B cell (primary cell): Measurements from ENCODE around the gene AKT3. TPM values are rescaled to one million over a fixed set of nuclear protein-coding genes. Genes with fewer than 3 reads are reported as not detected.

ENCODE experiments used
- ATAC-seq: fragments of 200-7000 bp; cut with Tn5 transposase; one replicate; pipeline ENCODE4 v1.10.0; 2021; ENCODE audit warnings: low read depth, mild to moderate bottlenecking, moderate number of reproducible peaks, moderate library complexity
- CTCF ChIA-PET: fragments of 350-600 bp; sonication (Branson Sonifier 250); formaldehyde crosslinking; loops from one replicate; lab custom pipeline; 2021; ENCODE audit warnings: antibody characterized with exemption, inconsistent platforms; lab: Charles Lee
- POLR2A ChIA-PET: fragments of 350-600 bp; sonication (Branson Sonifier 250); formaldehyde crosslinking; loops from one replicate; lab custom pipeline; 2021; ENCODE audit warnings: antibody characterized with exemption; lab: Charles Lee
- DNase-seq: peaks from one replicate; pipeline ENCODE4 v3.0.0; 2013
- H2AFZ ChIP-seq: 2 replicates; pipeline ENCODE4 v1.6.1; 2012; ENCODE audit warnings: mild to moderate bottlenecking, low read depth, low read length; ENCODE audit not compliant: insufficient read depth, poor library complexity, severe bottlenecking
- H3K27ac ChIP-seq, 2 donors: 1 replicate in 1 of 2; 2 replicates in 1 of 2; pipeline ENCODE4 v1.5.1; 2012 to 2013; ENCODE audit warnings: low read length in 2 of 2, mild to moderate bottlenecking in 2 of 2, moderate library complexity in 1 of 2
- H3K27me3 ChIP-seq, 4 experiments: fragments of 200-600 bp in 1 of 4; sonication (generic) in 1 of 4; replicated peaks in 1 of 4; 1 replicate in 2 of 4; 2 replicates in 2 of 4; pipeline versions ENCODE4 v1.6.1 to v1.7.0; 2013 to 2016; ENCODE audit warnings: low read length in 3 of 4, mild to moderate bottlenecking in 2 of 4, mixed read lengths in 1 of 4, moderate library complexity in 1 of 4; ENCODE audit not compliant: insufficient read depth in 4 of 4, control insufficient read depth in 3 of 4; ENCODE audit errors: control extremely low read depth in 1 of 4
- H3K36me3 ChIP-seq, 2 experiments: replicated peaks in 1 of 2; 1 replicate in 1 of 2; 2 replicates in 1 of 2; pipeline versions ENCODE4 v1.6.1 to v1.7.1; 2013; ENCODE audit warnings: low read length in 1 of 2; ENCODE audit not compliant: insufficient read depth in 2 of 2, control insufficient read depth in 1 of 2; ENCODE audit errors: control extremely low read depth in 1 of 2, extremely low read depth in 1 of 2
- H3K4me1 ChIP-seq, 2 donors: fragments of 200-600 bp in 1 of 2; sonication (generic) in 1 of 2; 1 replicate in 1 of 2; 2 replicates in 1 of 2; pipeline versions ENCODE4 v1.5.1 to v1.6.1; 2013 to 2017; ENCODE audit warnings: low read length in 2 of 2; ENCODE audit not compliant: control insufficient read depth in 2 of 2, insufficient read depth in 2 of 2
- H3K4me2 ChIP-seq: replicated peaks from 2 replicates; pipeline ENCODE3; 2012; ENCODE audit warnings: mild to moderate bottlenecking, low read depth, low read length; ENCODE audit not compliant: poor library complexity, severe bottlenecking
- H3K4me3 ChIP-seq, 5 experiments: fragments of 200-600 bp in 1 of 5; sonication (generic) in 1 of 5; 1 replicate in 3 of 5; 2 replicates in 2 of 5; pipeline versions ENCODE4 v1.5.1 to v1.7.0; 2011 to 2016; ENCODE audit warnings: low read length in 4 of 5, mild to moderate bottlenecking in 4 of 5, low read depth in 2 of 5, control low read depth in 1 of 5, moderate library complexity in 1 of 5; ENCODE audit not compliant: insufficient read depth in 1 of 5; ENCODE audit errors: control extremely low read depth in 1 of 5, extremely low read depth in 1 of 5
- H3K79me2 ChIP-seq: fragments of 200-600 bp; sonication (generic); one replicate; pipeline ENCODE4 v1.6.0; 2016; ENCODE audit warnings: low read length; ENCODE audit not compliant: control insufficient read depth, insufficient read depth
- H3K9ac ChIP-seq: fragments of 200-600 bp; sonication (generic); 2 replicates; pipeline ENCODE4 v1.6.1; 2017; ENCODE audit warnings: mild to moderate bottlenecking, low read length, moderate library complexity
- H3K9me3 ChIP-seq, 3 donors: one replicate each; pipeline versions ENCODE4 v1.6.1 to v1.7.1; 2013; ENCODE audit warnings: low read length in 2 of 3; ENCODE audit not compliant: control insufficient read depth in 2 of 3, insufficient read depth in 1 of 3; ENCODE audit errors: control extremely low read depth in 1 of 3
- H4K20me1 ChIP-seq: 2 replicates; pipeline ENCODE4 v1.6.0; 2012; ENCODE audit warnings: mild to moderate bottlenecking, low read length; ENCODE audit not compliant: insufficient read depth, control insufficient read depth, poor library complexity, severe bottlenecking
- H3K27ac Mint-ChIP-seq: one replicate; pipeline ENCODE4 v1.8.0; 2021; ENCODE audit warnings: mixed read lengths
- H3K27me3 Mint-ChIP-seq: one replicate; pipeline ENCODE4 v1.8.0; 2021; ENCODE audit warnings: mixed read lengths
- H3K4me1 Mint-ChIP-seq: one replicate; pipeline ENCODE4 v1.8.0; 2021; ENCODE audit warnings: mixed read lengths
- H3K4me3 Mint-ChIP-seq: one replicate; pipeline ENCODE4 v1.8.0; 2021; ENCODE audit warnings: mixed read lengths
- H3K9me3 Mint-ChIP-seq: one replicate; pipeline ENCODE4 v1.8.0; 2022; ENCODE audit warnings: mixed read lengths; ENCODE audit not compliant: insufficient read depth
- CTCF ChIP-seq: fragments of 200-600 bp; IDR thresholded peaks from one replicate; pipeline ENCODE4 v1.8.0; 2022; ENCODE audit warnings: antibody characterized with exemption, mild to moderate bottlenecking
- EZH2 ChIP-seq: IDR thresholded peaks from 2 replicates; pipeline ENCODE4 v1.6.1; 2012; ENCODE audit warnings: borderline replicate concordance, low read depth, mild to moderate bottlenecking, moderate library complexity, low read length; ENCODE audit not compliant: insufficient read depth, poor library complexity, severe bottlenecking
- WGBS: methylation state at CpG from one replicate; pipeline ENCODE4 v1.1.5; 2013; ENCODE audit warnings: missing lambda C conversion rate; ENCODE audit not compliant: insufficient coverage; 5-methylcytosine and 5-hydroxymethylcytosine counted together
- intact Hi-C: fragments of 100-400 bp; cut with micrococcal nuclease; formaldehyde crosslinking; loops from one replicate; pipeline ENCODE4 v1.10.0; 2022
- polyA plus RNA-seq: library from polyadenylated mRNA; depleted of rRNA; stranded (reverse); fragments of >200 nt; gene quantifications from 2 replicates; pipeline ENCODE4 v1.2.3, GENCODE V29; 2012
- total RNA-seq, 2 donors: library from RNA; stranded (reverse); fragments of 120-200 nt in 1 of 2; gene quantifications; 1 replicate in 1 of 2; 2 replicates in 1 of 2; pipeline versions ENCODE4 v1.2.3 to v1.2.4, GENCODE V29; 2013 to 2022

AKT3 gene
- total and polyA plus RNA-seq, 2 donors (not counting 1 experiment from before 2014, with no cell fraction given), result 4.4 to 148 TPM

GRCh38 chr1:243792401-243792800 is 57.6 kb downstream of the AKT3 start:
- no peak overlapping the region for H3K27ac Mint-ChIP-seq
- Histone ChIP-seq H4K20me1 (peaks cover 15% of the 10 kb centered on the region), H3K4me1 (no peaks in the 10 kb centered on the region), H3K9me3 (no peaks in the 10 kb centered on the region), H3K79me2 (peaks cover 12% of the 10 kb centered on the region), H3K4me2 (no peak overlapping the region), H2AFZ (no peak overlapping the region), H3K27me3 (no peaks in the 10 kb centered on the region), H3K9ac (no peak overlapping the region), H3K36me3 (peaks cover 0 to 7% of the 10 kb centered on the region in 2 experiments), H3K4me3 (no peak overlapping the region), H3K27ac (no peak overlapping the region)
- no peak for TF ChIP-seq CTCF
- no peak for TF ChIP-seq EZH2
- no peaks in the 10 kb centered on the region for H3K27me3 Mint-ChIP-seq
- intact Hi-C loops, result no loop called here
- CTCF ChIA-PET, result interaction anchor here (1.1 kb wide), 1 partner anchor 10 kb away, joined by 3 read pairs; no protein-coding TSS in a partner anchor
- peaks cover 32% of the 10 kb centered on the region for H3K4me1 Mint-ChIP-seq
- no peak for DNase-seq
- H3K4me3 Mint-ChIP-seq, result no peak overlapping the region
- POLR2A ChIA-PET, result no interaction called here
- no peaks in the 10 kb centered on the region for H3K9me3 Mint-ChIP-seq
- ATAC-seq, result no peak
- WGBS, result 100% methylated on average over 1 of the region's 2 CpGs

- no peaks in the 10 kb centered on the region for H3K4me1 ChIP-seq
- H3K4me3 ChIP-seq, result no peak overlapping the region
- POLR2A ChIA-PET, result no interaction called here
- H2AFZ ChIP-seq, result no peak overlapping the region
- ATAC-seq (no peak), DNase-seq (no peak)
- H3K4me1 Mint-ChIP-seq, result peaks cover 35% of the 10 kb centered on the region
- no peaks in the 10 kb centered on the region for H3K9me3 ChIP-seq
- H3K36me3 ChIP-seq, result peaks cover 0 to 7% of the 10 kb centered on the region in 2 experiments
- H3K4me2 ChIP-seq, result no peak overlapping the region
- CTCF ChIA-PET, result interaction anchor here (1.1 kb wide), 1 partner anchor 10 kb away, joined by 3 read pairs; no protein-coding TSS in a partner anchor
- TF ChIP-seq EZH2, result no peak
- TF ChIP-seq CTCF, result no peak
- H3K27ac ChIP-seq, result no peak overlapping the region
- H4K20me1 ChIP-seq, result peaks cover 19% of the 10 kb centered on the region
- intact Hi-C loops, result no loop called here
- H3K9ac ChIP-seq, result no peak overlapping the region
- H3K27me3 Mint-ChIP-seq, result no peaks in the 10 kb centered on the region
- no peak overlapping the region for H3K4me3 Mint-ChIP-seq
- WGBS, result no CpG with 5 or more reads among the region's 4 CpGs
- H3K79me2 ChIP-seq, result peaks cover 12% of the 10 kb centered on the region
- no peaks in the 10 kb centered on the region for H3K9me3 Mint-ChIP-seq
- no peak overlapping the region for H3K27ac Mint-ChIP-seq
- no peaks in the 10 kb centered on the region for H3K27me3 ChIP-seq
Measured at GRCh38 chr1:243791586-243792267, 58.3 kb downstream of the AKT3 start.
